ENCODE results near the gene HUS1B. TPM values are rescaled to one million over a fixed set of nuclear protein-coding genes. Genes with fewer than 3 reads are reported as not detected.

The HUS1B gene
- total RNA-seq, 4 donors from 2014 or later, result 0.83 to 1.7 (median 1.2) TPM; not detected in 1

GRCh38 chr6:686497-686896 lies 29.6 kb upstream of the HUS1B start:
- Histone ChIP-seq H3K4me3 (no peak overlapping the region), H3K27ac (replicated peaks in 1 of 4) (no peak overlapping the region), H3K9me3 (no peaks in the 10 kb centered on the region), H3K4me1 (peaks cover 17 to 72% (median 50%) of the 10 kb centered on the region in 4 donors), H3K27me3 (no peaks in the 10 kb centered on the region), H3K36me3 (peaks cover 0 to 7% (median 0%) of the 10 kb centered on the region in 4 donors)
- TF ChIP-seq POLR2AphosphoS5 (IDR thresholded peaks at IDR 0.05), result no peak
- peak in 1 of 3 experiments; percentile 28 for TF ChIP-seq CTCF (IDR thresholded peaks at IDR 0.05)
- no peak for TF ChIP-seq POLR2A (IDR thresholded peaks at IDR 0.05; ENCODE audit: low read depth)
- no peak for TF ChIP-seq EP300 (IDR thresholded peaks at IDR 0.05)
- intact Hi-C loops (cut with DNase I), result no loop called here
- no peak for DNase-seq (ENCODE audit: extremely low spot score)
- 87% methylated on average over 3 of the region's 3 CpGs for WGBS

GRCh38 chr6:684831-685636 lies 28.1 kb upstream of the HUS1B start:
- H3K4me1 ChIP-seq, result peaks cover 11 to 72% (median 49%) of the 10 kb centered on the region in 4 donors
- WGBS, result 85% methylated on average over 6 of the region's 6 CpGs
- H3K9me3 ChIP-seq, result no peaks in the 10 kb centered on the region
- H3K36me3 ChIP-seq, result peaks cover 0 to 7% (median 0%) of the 10 kb centered on the region in 4 donors
- no peak overlapping the region for H3K4me3 ChIP-seq
- intact Hi-C loops (cut with DNase I), result no loop called here
- H3K27ac ChIP-seq (replicated peaks in 1 of 4), result peak overlapping the region in 2 of 4 donors; percentile 19 to 73
- DNase-seq (ENCODE audit: extremely low spot score), result no peak
- TF ChIP-seq EP300 (IDR thresholded peaks at IDR 0.05), result no peak
- no peak for TF ChIP-seq POLR2A (IDR thresholded peaks at IDR 0.05; ENCODE audit: low read depth)
- TF ChIP-seq CTCF (IDR thresholded peaks at IDR 0.05), result no peak
- TF ChIP-seq POLR2AphosphoS5 (IDR thresholded peaks at IDR 0.05), result no peak
- no peaks in the 10 kb centered on the region for H3K27me3 ChIP-seq

GRCh38 chr6:683742-684440 lies 27.0 kb upstream of the HUS1B start:
- no peaks in the 10 kb centered on the region for H3K27me3 ChIP-seq
- H3K4me1 ChIP-seq, result peaks cover 16 to 72% (median 50%) of the 10 kb centered on the region in 4 donors
- peaks cover 0 to 6% (median 0%) of the 10 kb centered on the region in 4 donors for H3K36me3 ChIP-seq
- intact Hi-C loops (cut with DNase I), result no loop called here
- WGBS, result 31% methylated on average over 15 of the region's 15 CpGs
- no peak for TF ChIP-seq CTCF (IDR thresholded peaks at IDR 0.05)
- TF ChIP-seq POLR2AphosphoS5 (IDR thresholded peaks at IDR 0.05), result peak in 1 of 2 donors; percentile 17
- no peak for DNase-seq (ENCODE audit: extremely low spot score)
- no peaks in the 10 kb centered on the region for H3K9me3 ChIP-seq
- peak overlapping the region; percentile 73 to 83 (median 78) for H3K27ac ChIP-seq (replicated peaks in 1 of 4)
- peak overlapping the region; percentile 31 to 57 (median 45) for H3K4me3 ChIP-seq

GRCh38 chr6:680666-681340 lies 23.9 kb upstream of the HUS1B start:
- H3K27ac ChIP-seq (replicated peaks in 1 of 4), result peak overlapping the region in 3 of 4 donors; percentile 1 to 21 (median 10)
- H3K4me1 ChIP-seq, result peaks cover 16 to 71% (median 54%) of the 10 kb centered on the region in 4 donors
- DNase-seq (ENCODE audit: extremely low spot score), result no peak
- H3K36me3 ChIP-seq, result no peaks in the 10 kb centered on the region
- H3K4me3 ChIP-seq, result no peak overlapping the region
- TF ChIP-seq POLR2A (IDR thresholded peaks at IDR 0.05; ENCODE audit: low read depth) (no peak), CTCF (IDR thresholded peaks at IDR 0.05) (no peak), POLR2AphosphoS5 (IDR thresholded peaks at IDR 0.05) (no peak), EP300 (IDR thresholded peaks at IDR 0.05) (no peak)
- WGBS, result 91% methylated on average over 5 of the region's 5 CpGs
- H3K27me3 ChIP-seq, result no peaks in the 10 kb centered on the region
- no peaks in the 10 kb centered on the region for H3K9me3 ChIP-seq
- intact Hi-C loops (cut with DNase I), result no loop called here

Measured in esophagus muscularis mucosa (tissue), 4 donors.